Eye (tissue), 1 donor: Measurements from ENCODE around the gene AHNAK.
"Not testable (repeated sequence)": the region's sequence is repeated elsewhere in the genome, so short reads cannot be mapped to it uniquely, and the experiment has no call there.

Experiments
- DNase-seq: peaks from one replicate; pipeline ENCODE4 v3.0.0-alpha.2; 2015

The AHNAK gene

DNA sequence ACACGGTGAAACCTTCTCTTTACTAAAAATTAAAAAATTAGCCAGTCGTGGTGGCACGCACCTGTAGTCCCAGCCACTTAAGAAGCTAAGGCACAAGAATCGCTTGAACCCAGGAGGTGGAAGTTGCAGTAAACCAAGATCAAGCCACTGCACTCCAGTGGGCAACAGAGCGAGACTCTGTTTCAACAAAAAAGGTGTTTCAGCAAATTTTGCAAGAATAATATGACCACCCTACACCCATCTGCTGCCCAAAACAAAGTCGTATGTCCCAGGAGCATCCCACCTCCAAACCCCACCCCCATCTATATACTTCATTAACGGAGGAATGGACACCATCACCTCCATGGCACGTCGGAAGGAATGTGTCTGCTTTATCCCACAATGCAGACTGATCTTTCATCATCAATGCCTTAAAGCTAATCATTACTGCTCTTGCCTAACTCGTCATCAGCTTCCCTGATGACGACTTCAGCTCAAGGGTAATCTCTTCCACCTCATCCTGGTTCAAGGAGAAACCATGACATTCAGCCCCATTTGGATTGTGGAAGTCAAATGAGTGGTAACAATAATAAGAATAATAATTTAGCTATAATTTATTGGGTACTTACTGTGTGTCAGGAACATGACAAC, 93.7 kb downstream of the AHNAK start:
- no peak for DNase-seq

DNA sequence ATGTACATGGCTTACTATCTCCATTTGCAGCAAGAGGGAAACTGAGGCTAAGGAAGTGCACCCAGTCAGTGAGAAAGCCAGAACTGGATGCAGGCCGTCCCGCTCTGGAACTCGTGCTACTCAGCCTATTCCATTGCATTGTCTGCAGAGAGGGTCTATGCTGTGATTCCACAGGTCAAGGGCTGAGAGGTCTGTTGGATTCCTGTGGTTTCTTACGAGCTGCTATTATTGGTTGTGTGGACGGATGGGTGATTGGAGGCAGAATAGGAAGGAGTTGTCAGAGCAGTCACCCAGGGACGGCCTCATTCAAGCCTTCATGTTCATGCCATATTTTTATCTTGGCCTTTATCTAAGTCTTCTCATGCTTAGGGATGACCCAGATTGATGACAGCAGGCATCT, 94.3 kb downstream of the AHNAK start:
- no peak for DNase-seq

DNA sequence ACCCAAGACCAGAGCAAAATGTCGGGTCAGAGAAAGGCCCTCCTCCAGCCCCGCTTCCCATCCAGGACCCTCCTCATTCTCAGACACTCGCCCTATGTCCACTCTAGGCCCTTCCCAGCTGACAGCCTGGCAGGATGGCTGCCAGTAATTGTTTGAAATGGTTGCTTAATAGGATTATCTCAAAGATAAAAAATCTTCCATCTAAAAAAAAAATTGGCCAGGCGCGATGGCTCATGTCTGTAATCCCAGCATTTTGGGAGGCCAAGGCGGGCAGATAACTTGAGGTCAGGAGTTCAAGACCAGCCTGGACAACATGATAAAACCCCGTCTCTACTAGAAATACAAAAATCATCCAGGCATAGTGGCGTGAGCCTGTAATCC, 95.4 kb downstream of the AHNAK start:
- DNase-seq = no peak

DNA sequence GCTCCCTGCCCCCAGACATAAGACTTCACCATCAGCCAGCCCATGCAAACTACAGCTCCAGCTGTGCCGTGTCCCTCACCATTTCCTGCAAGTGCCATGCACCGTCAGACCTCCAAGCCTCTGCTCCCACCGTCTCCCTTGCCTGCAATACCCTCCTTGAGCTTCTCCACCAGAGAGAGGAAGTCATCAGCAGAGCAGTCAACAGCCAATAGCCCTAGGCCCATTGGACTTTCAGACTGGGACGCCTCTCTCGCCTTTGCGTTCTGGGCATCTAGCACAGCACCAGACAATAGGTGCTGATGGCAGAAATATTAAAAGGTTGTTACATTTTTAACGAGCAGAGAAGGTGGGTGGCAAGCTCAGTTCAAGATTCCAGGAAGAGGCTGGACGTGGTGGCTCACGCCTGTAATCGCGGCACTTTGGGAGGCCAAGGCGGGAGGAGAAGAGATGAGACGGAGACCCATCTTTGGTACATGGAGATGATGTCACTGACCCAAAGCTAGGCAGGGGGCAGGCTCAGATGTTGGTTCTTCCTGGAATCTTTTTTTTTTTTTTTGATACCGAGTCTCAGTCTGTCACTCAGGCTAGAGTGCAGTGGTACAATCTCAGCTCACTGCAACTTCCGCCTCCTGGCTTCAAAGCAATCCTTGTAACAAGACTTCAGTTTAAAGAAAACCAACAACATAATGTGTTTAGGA, 95.9 kb downstream of the AHNAK start:
- DNase-seq = no peak

DNA sequence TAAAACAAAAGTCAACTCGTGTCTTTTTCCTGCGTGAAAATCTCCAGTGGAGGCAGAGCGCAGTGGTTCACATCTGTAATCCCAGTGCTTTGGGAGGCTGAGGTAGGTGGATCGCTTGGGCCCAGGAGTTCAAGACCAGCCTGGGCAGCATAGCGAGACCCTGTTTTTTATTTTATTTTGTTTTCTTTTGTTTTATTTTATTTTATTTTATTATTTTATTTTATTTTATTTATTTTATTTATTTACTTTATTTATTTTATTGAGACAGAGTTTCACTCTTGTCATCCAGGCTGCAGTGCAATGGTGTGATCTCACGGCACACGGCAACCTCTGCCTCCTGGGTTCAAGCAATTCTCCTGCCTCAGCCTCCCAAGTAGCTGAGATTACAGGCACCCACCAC, 96.7 kb downstream of the AHNAK start:
- not testable (repeated sequence) for DNase-seq

DNA sequence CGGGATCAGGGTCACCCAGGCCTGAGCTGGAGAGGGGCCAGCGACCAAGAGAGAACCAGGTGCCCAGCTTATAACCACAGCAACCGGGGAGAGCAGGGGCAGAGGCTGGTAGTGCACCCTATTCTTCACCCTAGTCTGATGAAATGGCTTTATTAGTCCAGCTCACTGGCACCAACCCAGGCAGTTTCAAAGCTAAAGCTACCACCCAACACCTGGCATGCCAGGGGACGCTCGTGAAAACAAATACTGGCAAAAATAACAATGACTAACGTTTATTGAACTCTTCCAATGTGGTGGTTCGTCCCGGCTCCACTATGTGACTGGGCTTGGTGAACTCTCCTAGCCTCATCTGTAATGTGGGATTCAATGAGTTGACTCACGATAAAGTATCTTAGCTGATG, 97.2 kb downstream of the AHNAK start:
- DNase-seq = no peak

DNA sequence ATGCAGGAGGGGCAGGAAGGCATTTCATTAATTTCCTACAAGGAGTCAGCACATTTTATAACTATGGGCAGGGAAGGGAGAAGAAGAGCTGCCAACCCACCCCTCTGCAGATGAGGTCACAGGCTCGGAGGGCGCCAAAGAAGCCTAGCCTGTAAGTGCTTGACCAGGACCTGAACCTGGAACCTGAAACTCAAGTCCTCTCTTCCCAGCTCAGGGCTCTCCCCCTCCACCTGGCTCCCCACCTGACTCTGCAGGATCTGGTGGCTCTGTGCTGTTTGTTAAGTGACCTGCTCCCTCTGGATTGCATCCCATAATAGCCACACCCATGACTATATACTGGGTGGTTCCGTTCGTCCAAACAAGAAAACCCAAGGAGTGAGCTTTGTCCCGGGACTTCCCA, 100.5 kb downstream of the AHNAK start:
- no peak for DNase-seq

DNA sequence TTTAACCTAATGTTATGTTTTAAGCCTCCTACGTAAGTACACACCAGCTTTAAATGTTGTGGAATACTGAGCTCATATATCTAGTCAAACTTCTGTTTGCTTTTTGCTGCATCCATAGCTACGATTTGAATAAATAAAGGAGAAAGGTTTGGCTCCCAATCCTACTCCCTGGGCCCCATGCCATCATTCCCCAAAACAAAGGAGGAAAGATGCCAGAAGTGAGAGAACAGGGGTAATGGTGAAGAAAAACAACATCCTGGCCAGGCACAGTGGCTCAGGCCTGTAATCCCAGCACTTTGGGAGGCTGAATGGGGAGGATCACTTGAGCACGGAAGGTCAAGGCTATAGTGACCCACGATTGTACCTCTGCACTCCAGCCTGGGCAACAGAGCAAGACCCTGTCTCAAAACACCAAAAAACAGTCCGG, 101.3 kb downstream of the AHNAK start:
- peak; percentile 82 for DNase-seq

DNA sequence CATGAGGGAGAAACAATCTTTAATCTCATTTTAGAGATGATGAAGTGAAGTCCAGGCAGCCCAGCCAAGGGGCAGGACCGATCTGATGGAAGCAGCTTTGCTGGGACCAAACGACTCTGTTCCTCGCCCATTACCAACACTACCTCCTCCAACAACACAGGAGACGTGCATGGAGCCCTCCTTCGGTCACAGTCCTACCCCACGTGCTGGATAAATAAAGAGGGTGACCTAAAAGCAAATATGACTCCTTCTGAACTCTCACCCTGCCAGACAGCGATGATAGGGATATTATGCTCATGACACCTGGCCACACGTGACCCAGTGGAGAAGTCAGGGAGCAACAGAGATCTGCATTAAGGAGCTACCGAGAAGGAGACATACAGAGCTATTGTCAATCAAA, 101.8 kb downstream of the AHNAK start:
- peak; percentile 40 for DNase-seq

DNA sequence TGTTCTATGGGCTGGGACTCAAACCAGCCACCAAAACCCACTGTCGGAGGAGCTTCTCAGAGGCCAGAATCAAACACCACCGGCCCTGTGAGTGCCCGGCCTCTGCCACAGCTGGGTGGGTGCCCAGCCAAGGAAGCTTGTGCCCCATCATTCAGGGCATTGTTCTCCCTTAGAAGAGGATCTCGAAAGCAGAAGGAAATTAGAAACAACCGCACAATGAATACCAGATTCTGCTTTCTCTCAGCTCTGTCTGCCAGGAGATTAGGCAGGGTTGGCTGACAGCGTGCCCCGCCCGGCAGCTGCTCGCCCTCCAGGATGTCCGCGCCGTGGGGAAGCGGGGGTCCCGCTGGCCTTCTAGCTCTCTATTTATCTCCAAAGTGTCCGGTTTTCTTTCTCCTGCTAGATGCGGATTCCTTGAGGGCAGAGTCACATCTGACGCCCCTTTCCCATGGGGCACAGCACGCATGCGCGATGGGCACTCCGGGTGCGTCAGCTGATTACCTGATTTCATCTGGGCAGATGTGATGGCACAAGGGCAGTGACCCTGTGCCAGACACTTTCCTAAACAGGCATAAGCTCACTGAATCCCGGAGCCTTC, 102.3 kb downstream of the AHNAK start:
- DNase-seq = peak; percentile 80

DNA sequence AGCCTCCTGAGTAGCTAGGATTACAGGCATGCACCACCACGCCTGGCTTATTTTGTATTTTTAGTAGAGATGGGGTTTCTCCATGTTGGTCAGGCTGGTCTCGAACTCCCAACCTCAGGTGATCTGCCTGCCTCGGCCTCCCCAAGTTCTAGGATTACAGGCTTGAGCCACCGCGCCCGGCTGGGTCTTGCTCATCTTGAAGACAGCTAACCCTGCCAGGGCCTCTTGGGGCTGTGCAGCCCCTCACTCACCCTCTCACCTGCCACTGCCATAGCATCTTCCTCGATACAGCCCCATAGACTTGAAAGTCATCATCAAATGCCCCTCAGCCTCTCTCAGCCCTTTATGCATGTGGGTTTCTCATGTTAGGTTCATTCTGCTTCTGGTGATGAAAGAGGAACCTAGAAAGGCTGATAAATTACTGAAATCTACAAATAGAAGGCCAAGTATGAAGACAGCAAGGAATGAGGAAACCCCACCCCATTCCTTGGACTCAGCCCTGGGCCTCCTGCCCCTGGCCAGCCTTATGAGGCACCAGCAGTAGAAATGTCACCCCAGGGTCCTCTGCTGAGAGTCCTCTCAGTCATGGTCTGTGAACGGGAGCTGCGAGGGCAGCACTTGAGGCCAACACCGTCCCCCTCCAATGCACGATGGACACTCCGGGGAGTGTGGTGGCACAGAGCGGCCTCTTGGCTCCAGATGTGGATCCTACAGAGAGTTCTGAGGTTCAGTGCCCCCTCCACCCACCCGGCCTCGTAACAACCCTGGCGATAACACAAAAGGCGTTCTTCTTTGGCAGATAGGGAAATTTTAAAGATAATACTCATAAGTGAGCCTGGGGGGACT, 103.0 kb downstream of the AHNAK start:
- no peak for DNase-seq

DNA sequence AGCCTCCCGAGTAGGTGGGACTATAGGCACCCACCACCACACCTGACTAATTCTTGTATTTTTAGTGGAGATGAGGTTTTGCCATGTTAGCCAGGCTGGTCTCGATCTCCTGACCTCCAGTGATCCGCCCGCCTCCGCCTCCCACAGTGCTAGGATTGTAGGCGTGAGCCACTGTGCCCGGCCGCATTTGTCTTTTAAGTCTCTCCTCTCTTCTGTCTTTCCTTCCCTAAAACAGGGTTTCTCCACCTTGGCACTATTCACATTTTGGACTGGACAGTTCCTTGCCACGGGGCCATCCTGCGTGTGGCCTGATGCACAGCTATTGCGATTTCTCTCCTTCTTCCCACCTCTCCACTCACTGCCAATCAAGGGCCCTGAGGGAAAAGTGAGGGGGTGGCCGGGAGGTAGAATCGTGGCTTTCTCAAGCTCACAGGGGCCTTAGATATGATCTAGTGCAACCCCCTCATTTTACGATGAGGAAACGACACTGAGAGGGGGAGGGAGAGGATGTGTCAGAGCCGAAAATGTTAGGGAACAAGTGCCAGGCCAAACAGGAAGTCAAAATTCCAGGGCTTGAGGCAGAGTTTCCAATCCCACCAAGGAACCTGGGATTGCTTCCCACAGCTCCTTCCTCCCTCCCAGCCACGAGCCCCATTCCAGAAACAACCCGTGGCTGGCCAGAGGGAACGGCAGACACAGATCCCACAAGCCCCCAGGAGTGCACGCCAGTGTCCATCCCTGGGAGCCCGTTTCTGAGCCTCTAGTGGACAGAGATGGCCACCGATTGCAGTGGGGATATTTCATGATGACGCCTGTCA, 106.6 kb downstream of the AHNAK start:
- DNase-seq = peak; percentile 38

DNA sequence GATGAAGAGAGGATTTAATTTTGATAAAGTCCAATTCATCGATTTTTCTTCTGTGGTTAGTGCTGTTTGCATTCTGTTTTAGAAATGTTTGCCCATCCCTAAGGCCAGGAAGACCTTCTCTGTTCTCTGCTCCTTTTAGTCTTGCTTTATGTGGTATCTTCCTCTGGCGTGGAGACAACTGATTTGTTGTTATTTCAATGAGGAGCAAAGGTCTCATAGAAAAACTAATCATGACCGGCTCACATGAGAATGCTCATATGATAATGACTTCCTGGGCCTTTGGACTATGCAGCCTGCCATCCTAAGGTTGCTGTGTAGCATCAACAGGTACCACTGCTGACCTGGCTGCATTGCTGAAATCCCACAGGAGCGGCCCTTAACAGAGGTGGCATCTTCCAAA, 108.0 kb downstream of the AHNAK start:
- no peak for DNase-seq

DNA sequence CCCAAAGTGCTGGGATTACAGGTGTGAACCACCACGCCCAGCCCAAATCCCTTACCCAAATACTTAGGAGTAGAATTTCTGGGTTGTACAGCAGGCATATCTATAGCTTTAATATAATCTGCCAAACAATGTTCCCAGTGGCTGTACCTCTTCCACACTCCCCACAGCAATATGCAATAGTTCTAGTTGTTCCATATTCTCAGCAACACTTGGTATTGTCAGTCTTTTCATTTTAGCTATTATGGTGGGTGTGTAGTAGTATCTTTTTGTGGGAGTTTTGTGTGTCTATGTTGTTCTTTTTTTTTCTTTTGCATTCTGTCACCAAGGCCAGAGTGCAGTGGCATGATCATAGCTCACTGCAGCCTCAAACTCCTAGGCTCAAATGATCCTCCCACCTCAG, 109.0 kb downstream of the AHNAK start:
- no peak for DNase-seq

DNA sequence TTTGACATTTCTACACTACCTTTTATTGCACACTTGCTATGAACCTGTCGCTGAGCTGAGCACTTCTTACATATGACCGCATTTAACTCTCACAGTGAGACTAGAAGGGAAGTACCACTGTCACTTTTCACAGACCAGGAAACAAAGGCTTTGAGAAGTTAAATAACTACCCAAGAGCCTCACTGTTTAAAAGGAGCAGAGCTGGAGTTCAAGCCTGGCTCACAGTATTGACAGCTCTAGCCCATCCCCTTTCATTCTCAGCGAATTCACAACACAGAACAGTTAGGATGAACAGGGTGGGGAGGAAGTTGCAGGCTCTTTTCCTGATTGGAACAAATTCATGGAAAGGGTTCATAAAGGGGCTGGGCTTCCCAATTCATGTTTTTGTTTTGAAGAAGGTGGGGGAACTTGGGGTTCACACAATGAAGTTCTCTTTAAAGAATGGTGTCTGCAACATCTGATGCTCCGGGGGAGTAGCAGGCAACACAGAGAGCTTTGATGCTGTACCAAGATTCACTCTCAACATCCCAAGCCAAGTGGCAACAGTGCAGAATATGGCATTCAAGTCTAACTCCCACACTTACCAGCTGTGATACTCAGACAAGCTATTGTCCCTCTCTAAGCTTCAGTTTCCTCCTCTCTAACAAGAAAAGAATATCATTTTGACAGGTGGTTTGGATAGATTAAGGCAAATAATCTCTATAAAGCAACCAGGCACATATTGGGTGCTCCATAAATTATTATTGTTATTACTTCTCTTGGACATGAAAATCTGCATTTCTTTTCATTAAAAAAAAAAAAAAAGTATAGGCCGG, 110.6 kb downstream of the AHNAK start:
- no peak for DNase-seq

DNA sequence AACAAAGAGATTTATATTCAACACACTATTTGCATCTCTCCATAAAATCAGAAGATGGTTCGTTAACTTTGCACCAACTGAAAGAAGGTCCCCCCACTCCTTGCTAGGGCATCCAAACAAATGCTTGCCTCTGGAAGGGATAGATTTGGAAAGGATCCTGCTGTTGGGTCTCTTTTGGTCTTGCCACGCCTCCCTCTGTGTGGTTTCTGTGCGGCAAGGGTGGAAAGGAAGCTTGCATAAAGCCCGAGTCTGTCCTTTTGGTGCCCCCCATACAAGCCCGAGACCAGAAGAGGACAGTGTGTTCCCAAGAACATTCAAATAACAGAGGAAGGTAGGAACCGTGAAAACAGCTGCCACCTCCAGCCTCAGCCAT, 112.7 kb downstream of the AHNAK start:
- no peak for DNase-seq

DNA sequence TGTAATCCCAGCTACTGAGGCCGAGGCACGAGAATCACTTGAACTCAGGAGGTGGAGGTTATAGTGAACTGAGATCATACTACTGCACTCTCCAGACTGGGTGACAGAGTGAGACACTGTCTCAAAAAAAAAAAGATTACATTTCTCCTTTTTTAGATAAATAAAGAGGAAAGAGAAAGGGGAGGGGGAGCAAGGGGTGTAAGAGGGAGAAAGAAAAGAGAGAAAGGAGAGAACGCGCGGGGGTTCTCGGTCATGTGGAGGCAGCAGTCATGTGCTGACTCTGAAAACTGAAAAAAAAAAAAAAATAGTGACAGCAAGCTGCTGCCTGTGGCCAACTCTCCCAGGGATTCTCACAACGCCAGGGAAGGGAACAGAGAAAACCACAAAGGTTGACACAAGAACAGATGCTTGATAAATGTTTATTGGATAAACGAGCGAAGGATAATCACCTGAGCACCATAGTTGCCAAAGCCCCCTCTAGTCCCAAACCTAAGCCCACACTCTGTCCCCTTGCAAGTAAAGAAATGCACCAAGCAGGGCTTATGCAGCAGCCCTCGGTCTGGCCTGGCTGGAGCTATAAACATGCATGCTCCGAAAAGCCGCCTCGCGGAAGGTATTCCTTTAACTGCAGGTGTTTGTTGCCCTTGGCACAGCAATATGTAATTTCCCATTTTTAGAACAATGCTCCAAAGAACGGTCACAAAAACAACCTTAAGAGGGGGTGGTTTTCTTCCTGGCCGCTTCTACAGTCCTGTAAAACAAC, 113.3 kb downstream of the AHNAK start:
- no peak for DNase-seq

DNA sequence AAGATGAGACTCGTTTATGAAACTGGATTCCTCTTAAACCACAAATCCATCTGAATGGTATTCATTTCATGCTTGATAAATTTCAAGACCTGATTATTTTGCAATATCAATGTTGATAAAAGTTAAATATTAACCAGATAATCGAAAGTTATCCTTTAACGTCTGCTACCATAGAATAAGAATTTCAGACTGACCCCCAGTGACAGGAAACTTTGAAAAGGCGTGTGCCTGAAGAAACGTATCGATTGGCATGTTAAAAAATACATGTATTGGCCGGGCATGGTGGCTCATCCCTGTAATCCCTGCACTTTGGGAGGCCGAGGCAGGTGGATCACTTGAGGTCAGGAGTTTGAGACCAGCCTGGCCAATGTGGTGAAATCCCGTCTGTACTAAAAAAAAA, 113.9 kb downstream of the AHNAK start:
- no peak for DNase-seq

DNA sequence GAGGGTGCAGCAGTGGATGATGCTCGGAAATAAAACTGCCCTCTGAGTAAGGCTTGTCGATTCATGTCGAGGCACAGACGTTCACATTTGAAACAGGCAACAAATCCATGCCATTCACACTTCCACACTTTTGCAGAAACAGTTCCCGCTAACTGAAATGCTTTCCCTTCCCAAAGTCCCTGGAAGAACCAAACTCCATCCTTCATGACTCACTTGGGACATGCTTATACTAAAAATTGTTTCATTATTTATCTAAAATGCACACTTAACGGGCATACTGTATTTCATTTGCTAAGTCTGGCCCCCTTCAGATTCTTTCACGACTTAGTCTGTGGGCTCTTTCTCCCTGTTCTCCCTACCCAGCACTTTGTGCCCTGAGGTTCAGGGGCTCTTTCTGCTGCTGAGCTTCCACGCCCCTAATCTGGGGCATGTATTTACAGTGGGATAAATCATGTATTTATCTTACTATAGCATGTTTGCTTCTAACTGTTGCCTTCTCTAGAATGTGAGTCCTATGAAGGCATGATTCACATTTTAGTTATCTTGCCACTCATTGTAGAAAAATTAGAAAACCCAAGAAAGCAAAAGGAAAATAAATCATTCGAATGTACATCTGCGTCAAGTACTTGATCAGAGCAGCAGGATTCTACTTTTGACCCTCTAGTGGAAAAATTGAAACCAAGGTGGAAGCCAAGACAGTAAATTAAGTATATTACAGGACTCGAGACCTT, 115.3 kb downstream of the AHNAK start:
- DNase-seq = no peak

DNA sequence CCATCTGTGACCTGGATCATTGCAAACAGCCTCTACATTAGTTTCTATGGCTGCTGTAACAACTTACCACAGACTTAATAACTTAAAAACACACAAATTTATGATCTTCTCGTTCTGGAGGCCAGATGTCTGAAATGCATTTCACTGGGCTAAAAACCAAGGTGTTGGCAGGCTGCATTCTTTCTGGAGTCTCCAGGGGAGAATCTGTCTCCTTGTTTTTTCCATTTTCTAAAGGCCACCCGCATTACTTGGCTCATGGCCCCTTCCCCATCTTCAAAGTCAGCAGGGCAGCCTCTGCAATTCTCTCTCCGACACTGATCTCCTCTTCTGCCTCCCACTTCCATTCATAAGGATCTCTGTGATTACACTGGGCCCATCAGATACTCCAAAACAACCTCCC, 116.2 kb downstream of the AHNAK start:
- DNase-seq = no peak
